GM04503 (cell line): Measurements from ENCODE around the gene CLASP1.

Experiments
- DNase-seq: peaks from one replicate; pipeline ENCODE4 v3.0.0-alpha.2; 2012; ENCODE audit warnings: low read depth

Gene CLASP1

GRCh38 chr2:121372721-121373353 is 276.4 kb downstream of the CLASP1 start:
- DNase-seq: no peak

- DNase-seq: no peak
Observed at GRCh38 chr2:121372082-121372481, 277.2 kb downstream of the CLASP1 start.

- DNase-seq: no peak
Observed at GRCh38 chr2:121368836-121369235, 280.4 kb downstream of the CLASP1 start.

DNA sequence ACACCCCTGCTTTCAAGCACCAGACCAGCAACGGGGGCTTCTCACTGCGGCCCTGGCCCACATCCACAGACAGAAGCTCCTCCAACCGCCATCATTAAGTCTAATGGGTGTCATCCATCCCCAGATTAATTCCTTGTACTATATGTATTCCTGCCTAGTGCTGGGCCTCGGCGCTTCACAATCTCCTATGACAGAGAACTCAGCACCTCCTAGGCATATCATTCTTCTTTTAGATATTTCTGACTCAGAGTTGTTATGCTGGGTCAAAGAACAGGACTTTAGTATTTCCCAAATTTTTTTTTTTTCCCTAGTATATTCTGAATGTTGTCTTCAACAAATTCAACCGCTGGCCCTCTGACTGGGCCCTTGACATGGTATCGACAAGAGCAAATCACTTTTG is 281.1 kb downstream of the CLASP1 start:
- no peak for DNase-seq

GRCh38 chr2:121367246-121367900 is 281.9 kb downstream of the CLASP1 start:
- no peak for DNase-seq

DNA sequence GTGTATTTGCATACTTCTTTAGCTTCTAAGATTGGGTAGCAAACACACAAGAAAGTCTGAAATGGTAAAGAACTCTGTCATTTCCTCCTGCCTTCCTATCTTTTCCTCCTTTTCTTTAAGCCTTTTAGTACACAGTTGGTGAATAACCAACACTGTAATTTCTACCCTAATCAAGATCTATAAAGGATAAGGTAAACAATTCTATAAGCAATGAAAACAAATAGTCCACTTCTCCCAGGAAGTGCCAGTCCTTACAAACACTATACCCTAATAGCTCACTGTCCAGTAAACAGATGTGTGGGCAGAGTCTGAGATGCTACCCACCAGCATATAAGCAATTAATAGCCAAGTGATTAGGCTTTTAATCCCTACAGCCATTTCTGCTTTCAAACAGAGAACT is 283.2 kb downstream of the CLASP1 start:
- DNase-seq: no peak

GRCh38 chr2:121365061-121365460 is 284.2 kb downstream of the CLASP1 start:
- DNase-seq: no peak

DNA sequence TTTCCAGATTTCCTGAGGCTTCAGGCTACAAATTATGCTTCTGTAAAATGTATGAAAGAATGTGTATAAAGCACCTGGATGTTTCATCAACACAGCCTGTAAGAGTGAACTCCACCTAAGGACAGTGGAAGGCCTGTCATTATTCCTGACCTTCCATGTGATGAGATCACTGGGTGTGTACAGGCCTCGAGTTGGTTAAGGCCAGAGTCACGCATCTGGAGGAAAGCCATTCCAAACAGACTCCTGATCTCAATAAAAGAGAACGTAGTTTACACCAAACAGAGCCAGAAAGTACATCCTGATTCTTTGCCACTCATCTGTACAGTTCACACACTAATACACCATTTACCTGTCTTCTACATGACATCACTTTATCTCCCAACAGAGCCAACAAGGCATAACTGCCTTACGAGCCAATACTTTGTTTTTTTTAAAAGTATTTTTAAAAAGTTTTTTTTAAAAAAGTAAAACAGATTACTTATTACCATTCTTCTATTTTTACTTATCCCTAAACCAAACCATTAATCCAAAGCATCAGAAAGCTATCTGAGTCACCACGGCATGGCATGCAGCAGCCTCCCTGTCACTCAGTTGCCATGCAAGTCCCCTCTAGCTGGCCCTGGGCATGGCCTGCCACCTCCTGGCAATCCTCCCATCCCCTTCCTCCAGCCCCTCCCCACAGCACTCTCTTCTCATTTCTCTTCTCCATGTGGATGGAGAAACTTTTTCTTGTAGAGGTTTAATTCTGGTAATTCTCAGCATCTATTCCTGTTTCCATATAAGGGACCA is 285.4 kb downstream of the CLASP1 start:
- DNase-seq: peak; percentile 67

- DNase-seq: no peak
Observed at GRCh38 chr2:121362774-121363173, 286.5 kb downstream of the CLASP1 start.

DNA sequence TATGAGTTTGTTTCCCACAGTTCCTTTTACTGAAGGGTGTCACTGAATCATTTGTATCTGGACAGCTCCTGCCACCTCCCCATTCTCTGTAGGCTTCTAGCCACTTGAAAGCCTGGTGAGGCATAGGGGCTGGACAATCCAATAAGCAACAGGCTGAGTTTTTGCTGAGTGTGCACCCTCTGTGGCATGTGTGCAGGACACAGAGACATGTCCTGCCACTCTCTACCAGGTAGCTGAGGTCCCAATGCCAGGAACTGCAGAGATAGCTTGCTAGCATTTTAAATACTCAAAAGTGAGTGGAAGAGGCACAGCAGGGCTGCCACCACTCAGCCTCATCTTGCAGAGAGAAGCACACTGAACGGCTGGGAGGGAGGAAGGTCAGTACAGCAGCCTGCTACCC is 287.0 kb downstream of the CLASP1 start:
- DNase-seq: no peak

DNA sequence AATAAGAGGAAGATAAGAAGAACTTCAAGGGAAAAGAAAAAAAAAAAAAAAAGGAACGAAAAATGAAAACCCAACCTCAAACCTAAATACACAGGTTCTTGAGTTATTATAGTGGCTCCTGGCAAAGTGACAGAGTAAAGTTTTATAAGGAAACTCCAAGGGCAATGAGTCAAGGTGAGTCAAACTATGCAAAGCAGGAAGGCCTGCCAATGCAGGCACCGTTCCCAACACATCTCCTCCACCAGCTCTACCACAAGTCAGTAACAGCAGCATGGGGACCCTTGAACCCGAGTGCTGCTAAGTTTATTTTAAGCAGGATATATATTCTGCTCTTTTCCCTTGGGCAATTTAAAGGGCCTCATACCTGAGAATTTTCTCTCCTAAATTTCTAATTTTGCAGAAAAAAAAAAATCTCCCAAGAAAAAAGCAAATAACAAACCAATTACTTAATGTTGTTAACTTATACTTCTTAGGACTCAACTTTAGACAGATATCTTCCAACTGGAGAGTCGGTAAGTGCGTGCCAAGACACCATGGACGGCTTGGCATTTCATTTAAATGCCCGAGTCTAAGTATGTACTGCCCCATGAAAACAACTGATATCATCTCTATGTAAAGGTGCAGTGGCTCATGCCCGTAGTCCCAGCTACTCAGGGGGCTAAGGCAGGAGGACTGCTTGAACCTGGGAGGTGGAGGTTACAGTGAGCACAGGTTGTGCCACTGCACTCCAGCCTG is 288.5 kb downstream of the CLASP1 start:
- DNase-seq: no peak

- DNase-seq: no peak
Observed at GRCh38 chr2:121359716-121360565, 289.3 kb downstream of the CLASP1 start.

GRCh38 chr2:121359170-121359569 is 290.1 kb downstream of the CLASP1 start:
- DNase-seq: no peak

DNA sequence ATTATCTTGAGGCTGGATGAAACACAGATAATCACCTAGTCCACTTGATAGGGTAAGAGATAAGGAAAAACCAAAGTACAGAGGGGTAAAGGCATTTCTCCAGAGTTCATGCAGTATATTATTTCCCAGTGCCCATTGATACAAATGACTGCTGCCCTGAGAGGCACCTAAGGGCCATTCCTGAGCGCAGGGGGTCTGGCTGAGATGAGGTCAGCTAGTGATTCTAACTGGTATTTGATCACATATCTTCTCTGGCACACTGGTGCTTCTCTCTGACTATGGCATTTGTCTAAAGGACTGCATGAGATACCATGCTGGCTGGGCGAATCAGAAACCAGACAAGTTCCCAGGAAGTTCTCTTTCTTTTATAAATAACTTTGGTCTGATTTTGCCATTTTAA is 291.0 kb downstream of the CLASP1 start:
- DNase-seq: no peak

GRCh38 chr2:121356058-121356640 is 293.1 kb downstream of the CLASP1 start:
- no peak for DNase-seq

- no peak for DNase-seq
Observed at GRCh38 chr2:121355488-121355887, 293.8 kb downstream of the CLASP1 start.

GRCh38 chr2:121351521-121352318 is 297.5 kb downstream of the CLASP1 start:
- DNase-seq: no peak

DNA sequence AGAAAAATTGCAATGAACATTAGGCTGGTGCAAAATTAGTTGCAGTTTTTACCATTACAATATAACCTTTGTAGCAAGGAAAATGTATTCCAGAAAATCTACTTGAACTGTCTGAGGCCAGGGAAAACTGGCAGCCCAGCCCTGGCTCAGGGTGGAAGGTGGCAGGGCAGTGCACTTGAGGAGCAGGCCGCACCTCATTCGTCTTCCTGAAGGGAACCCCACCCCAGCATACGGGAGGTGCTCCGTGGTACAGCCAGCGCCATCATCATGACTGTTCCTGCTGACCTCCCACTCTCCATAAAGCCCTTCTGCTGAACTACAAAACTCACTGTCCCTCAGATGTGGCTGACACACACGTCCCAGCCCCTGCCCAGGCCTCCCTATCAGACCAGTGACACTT is 298.4 kb downstream of the CLASP1 start:
- DNase-seq: no peak

DNA sequence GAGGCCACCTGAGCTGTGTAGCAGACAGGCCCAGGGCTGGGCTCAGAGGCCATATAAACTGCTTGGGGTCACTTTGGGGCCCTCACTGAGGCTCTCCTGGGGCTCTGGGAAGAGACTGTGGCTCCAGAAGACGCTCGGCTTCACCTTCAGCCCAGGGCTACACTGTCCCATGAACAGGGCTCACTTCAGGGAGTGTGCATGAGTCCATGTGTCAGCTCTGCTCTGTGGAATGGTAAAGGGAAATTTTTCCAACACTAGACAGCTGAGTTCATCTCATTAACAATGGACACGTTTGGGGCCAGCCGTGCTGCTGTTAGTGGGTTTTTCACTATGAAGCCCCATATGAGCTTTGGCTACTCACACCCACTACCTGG is 298.9 kb downstream of the CLASP1 start:
- no peak for DNase-seq

DNA sequence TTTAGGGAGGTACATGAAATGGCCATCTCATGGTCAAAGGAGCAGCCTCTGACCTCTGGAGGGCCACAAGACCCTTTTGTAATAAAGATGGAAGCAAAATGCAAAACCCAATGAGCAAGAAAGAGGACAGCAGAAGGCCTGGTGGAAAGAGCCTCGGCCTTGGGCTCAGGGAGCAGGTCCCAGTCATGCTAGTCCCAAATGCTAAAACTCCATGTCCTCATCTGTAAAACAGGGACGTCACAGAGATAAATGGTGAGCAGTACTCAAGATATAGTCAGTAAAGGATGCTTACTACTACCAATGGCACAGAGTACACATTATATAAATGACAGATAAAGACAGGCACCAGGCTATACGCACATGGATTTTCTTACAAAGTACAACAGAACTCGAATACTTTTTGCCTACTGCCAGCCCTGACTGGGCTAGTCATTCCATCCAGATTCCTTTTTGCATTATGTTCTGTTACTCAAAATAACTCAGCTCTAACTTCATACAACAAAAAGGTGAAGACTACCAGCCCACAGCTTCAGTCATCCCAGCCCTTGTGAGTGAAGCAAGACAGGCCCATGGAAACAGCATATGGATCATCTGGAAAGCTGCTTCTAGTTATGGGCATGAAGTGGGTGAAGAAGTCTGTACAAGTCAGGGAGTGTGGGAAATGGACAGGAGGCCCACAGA is 299.4 kb downstream of the CLASP1 start:
- DNase-seq: no peak
